NB4 (cell line): ENCODE data around the gene REC114.

Experiments
- DNase-seq: peaks from one replicate; pipeline ENCODE4 v3.0.0; 2010; ENCODE audit warnings: low read depth
- H3K4me3 ChIP-seq: one replicate; pipeline ENCODE4 v1.5.1; 2011; ENCODE audit warnings: mild to moderate bottlenecking, low read depth, low read length, moderate library complexity
- CTCF ChIP-seq: IDR thresholded peaks from one replicate; pipeline ENCODE4 v1.5.1; 2012; ENCODE audit warnings: low read depth, low read length
- MAX ChIP-seq: IDR thresholded peaks from 2 replicates; pipeline ENCODE4 v1.6.1; 2011; ENCODE audit warnings: low read depth, low read length
- MYC ChIP-seq: IDR thresholded peaks from 2 replicates; pipeline ENCODE4 v1.6.1; 2011; ENCODE audit warnings: low read depth, low read length
- POLR2A ChIP-seq: IDR thresholded peaks from 2 replicates; pipeline ENCODE4 v1.6.1; 2011; ENCODE audit warnings: mild to moderate bottlenecking; ENCODE audit not compliant: insufficient read length; ENCODE audit errors: extremely low read depth

Gene REC114

GRCh38 chr15:73578026-73578425 lies 135.1 kb downstream of the REC114 start:
- TF ChIP-seq POLR2A: no peak
- no peak for TF ChIP-seq CTCF
- DNase-seq: no peak
- no peak overlapping the region for H3K4me3 ChIP-seq

GRCh38 chr15:73582851-73583379 lies 140.0 kb downstream of the REC114 start:
- no peak overlapping the region for H3K4me3 ChIP-seq
- no peak for TF ChIP-seq MYC
- no peak for TF ChIP-seq CTCF
- TF ChIP-seq MAX: no peak
- no peak for TF ChIP-seq POLR2A
- no peak for DNase-seq

GRCh38 chr15:73583544-73583943 lies 140.6 kb downstream of the REC114 start:
- no peak overlapping the region for H3K4me3 ChIP-seq
- TF ChIP-seq CTCF: no peak
- TF ChIP-seq POLR2A: no peak
- TF ChIP-seq MAX: no peak
- no peak for TF ChIP-seq MYC
- no peak for DNase-seq

- DNase-seq: no peak
- H3K4me3 ChIP-seq: no peak overlapping the region
- TF ChIP-seq MYC: no peak
- no peak for TF ChIP-seq CTCF
- TF ChIP-seq POLR2A: no peak
- no peak for TF ChIP-seq MAX
These were observed 141.9 kb downstream of the REC114 start for GRCh38 chr15:73584699-73585420.

GRCh38 chr15:73585871-73586654 lies 143.1 kb downstream of the REC114 start:
- no peak overlapping the region for H3K4me3 ChIP-seq
- TF ChIP-seq CTCF (no peak), MYC (no peak), POLR2A (no peak), MAX (no peak)
- no peak for DNase-seq
